HCT116 (cell line): ENCODE results near the gene KCNK16. TPM values are rescaled to one million over a fixed set of nuclear protein-coding genes. Genes with fewer than 3 reads are reported as not detected.

Experiments used
- ATAC-seq: fragments of 200-7000 bp; cut with Tn5 transposase; 2 replicates; pipeline ENCODE4 v1.9.1; 2020; ENCODE audit warnings: mild to moderate bottlenecking, moderate library complexity
- BruUV-seq: library from RNA; stranded (reverse); fragments of 400-500 nt; replicated peaks from 2 replicates; lab custom pipeline; 2021; lab: Mats Ljungman, UMichigan
- CTCF ChIA-PET: fragments of 300-600 bp; sonication (Branson Sonifier 250); formaldehyde crosslinking; loops from one replicate; lab custom pipeline; 2021; ENCODE audit warnings: antibody characterized with exemption; lab: Charles Lee
- POLR2A ChIA-PET: fragments of 300-600, 350-600 bp; sonication (Branson Sonifier 250); formaldehyde crosslinking; loops from one replicate; lab custom pipeline; 2021; ENCODE audit warnings: antibody characterized with exemption; lab: Charles Lee
- RAD21 ChIA-PET, 2 experiments: fragments of 300-600 bp; sonication (Branson Sonifier 250); formaldehyde crosslinking; loops; one replicate each; lab custom pipeline; 2023; ENCODE audit warnings: low total read pairs in 2 of 2; ENCODE audit not compliant: uncharacterized antibody in 2 of 2, unreplicated experiment in 2 of 2, low non-redundant PET in 1 of 2; lab: Charles Lee
- DNase-seq: peaks from one replicate; pipeline ENCODE4 v3.0.0-alpha.2; 2010; ENCODE audit warnings: low read depth, low spot score
- H2AFZ ChIP-seq: fragments of 200-600 bp; shearing (Covaris generic), sonication (generic); 2 replicates; pipeline ENCODE4 v1.6.1; 2017; ENCODE audit warnings: low read depth, mixed run types, mixed read lengths, antibody characterized with exemption, low read length; ENCODE audit not compliant: poor library complexity, severe bottlenecking
- H3K27ac ChIP-seq: 2 replicates; pipeline ENCODE4 v1.5.1; 2012; ENCODE audit warnings: low read depth, low read length
- H3K27me3 ChIP-seq: fragments of 200-600 bp; sonication (generic); 2 replicates; pipeline ENCODE4 v1.6.1; 2016; ENCODE audit warnings: mixed run types, low read length, mixed read lengths; ENCODE audit not compliant: insufficient read depth
- H3K36me3 ChIP-seq, 2 experiments: fragments of 200-500 bp in 1 of 2; fragments of 200-600 bp in 1 of 2; sonication (Bioruptor generic) in 1 of 2; sonication (generic) in 1 of 2; 2 replicates each; pipeline versions ENCODE4 v1.5.1 to v1.6.1; 2014 to 2016; ENCODE audit warnings: low read length in 2 of 2, inconsistent platforms in 1 of 2, mixed read lengths in 1 of 2, mixed run types in 1 of 2; ENCODE audit not compliant: insufficient read depth in 2 of 2, control insufficient read depth in 1 of 2
- H3K4me1 ChIP-seq, 2 experiments: fragments of 200-600 bp in 1 of 2; sonication (generic) in 1 of 2; 2 replicates each; pipeline versions ENCODE4 v1.5.1 to v1.6.1; 2012 to 2017; ENCODE audit warnings: low read length in 2 of 2, inconsistent platforms in 1 of 2, mild to moderate bottlenecking in 1 of 2, mixed read lengths in 1 of 2, mixed run types in 1 of 2, moderate library complexity in 1 of 2; ENCODE audit not compliant: insufficient read depth in 2 of 2, control insufficient read depth in 1 of 2
- H3K4me2 ChIP-seq: fragments of 200-600 bp; sonication (generic); 2 replicates; pipeline ENCODE4 v1.6.1; 2017; ENCODE audit warnings: mixed run types, low read length, mixed read lengths
- H3K4me3 ChIP-seq, 2 experiments: fragments of 200-600 bp in 1 of 2; sonication (generic) in 1 of 2; replicated peaks in 1 of 2; 2 replicates each; pipeline ENCODE4 v1.5.1; 2011 to 2016; ENCODE audit warnings: low read length in 2 of 2, control low read depth in 1 of 2, low read depth in 1 of 2, mild to moderate bottlenecking in 1 of 2, mixed read lengths in 1 of 2, mixed run types in 1 of 2
- H3K79me2 ChIP-seq: fragments of 200-600 bp; sonication (generic); 2 replicates; pipeline ENCODE4 v1.6.1; 2017; ENCODE audit warnings: mild to moderate bottlenecking, mixed run types, low read length, moderate library complexity, mixed read lengths; ENCODE audit not compliant: insufficient read depth
- H3K9ac ChIP-seq: fragments of 200-600 bp; sonication (generic); 2 replicates; pipeline ENCODE4 v1.6.1; 2016; ENCODE audit warnings: low read length, mixed read lengths
- H3K9me2 ChIP-seq: fragments of 200-600 bp; sonication (generic), shearing (Covaris generic); 2 replicates; pipeline ENCODE4 v1.6.1; 2017; ENCODE audit warnings: mixed run types, mild to moderate bottlenecking, moderate library complexity; ENCODE audit not compliant: insufficient read depth
- H3K9me3 ChIP-seq, 2 experiments: fragments of 200-500 bp in 1 of 2; fragments of 200-600 bp in 1 of 2; sonication (Bioruptor generic) in 1 of 2; sonication (generic) in 1 of 2; 2 replicates each; pipeline ENCODE4 v1.6.1; 2014 to 2017; ENCODE audit warnings: low read length in 2 of 2, mixed read lengths in 2 of 2, inconsistent platforms in 1 of 2, low read depth in 1 of 2, mild to moderate bottlenecking in 1 of 2, mixed run types in 1 of 2, moderate library complexity in 1 of 2; ENCODE audit not compliant: control insufficient read depth in 1 of 2, insufficient read depth in 1 of 2
- H4K20me1 ChIP-seq: fragments of 200-600 bp; sonication (generic), shearing (Covaris generic); 2 replicates; pipeline ENCODE4 v1.6.1; 2017; ENCODE audit warnings: mixed run types, mild to moderate bottlenecking, moderate library complexity; ENCODE audit not compliant: insufficient read depth
- EGR1 ChIP-seq: IDR thresholded peaks from 2 replicates; pipeline ENCODE4 v1.6.1; 2012; ENCODE audit warnings: low read depth
- EZH2 ChIP-seq: fragments of 200-600 bp; sonication (generic); IDR thresholded peaks from 2 replicates; pipeline ENCODE4 v1.6.1; 2017; ENCODE audit warnings: antibody characterized with exemption, mixed run types
- EZH2phosphoT487 ChIP-seq: fragments of 200-600 bp; IDR thresholded peaks from 2 replicates; pipeline ENCODE4 v1.6.1; 2018; ENCODE audit warnings: antibody characterized with exemption, borderline replicate concordance
- JUND ChIP-seq: IDR thresholded peaks from 2 replicates; pipeline ENCODE4 v1.6.1; 2012
- POLR2AphosphoS5 ChIP-seq: IDR thresholded peaks from 2 replicates; pipeline ENCODE4 v1.6.1; 2011; ENCODE audit warnings: mild to moderate bottlenecking, low read depth, low read length, moderate library complexity
- RAD21 ChIP-seq: IDR thresholded peaks from 2 replicates; pipeline ENCODE4 v1.6.1; 2012; ENCODE audit warnings: low read depth, mild to moderate bottlenecking
- SIN3A ChIP-seq: IDR thresholded peaks from 2 replicates; pipeline ENCODE4 v1.6.1; 2012; ENCODE audit warnings: low read depth
- SP1 ChIP-seq: IDR thresholded peaks from 2 replicates; pipeline ENCODE4 v1.6.1; 2012; ENCODE audit warnings: low read depth
- TCF7L2 ChIP-seq: IDR thresholded peaks from 2 replicates; pipeline ENCODE4 v1.7.0; 2011; ENCODE audit warnings: borderline replicate concordance, inconsistent platforms; ENCODE audit not compliant: insufficient read depth, insufficient read length; ENCODE audit errors: extremely low read depth
- intact Hi-C: fragments of 100-400 bp; cut with micrococcal nuclease; formaldehyde crosslinking; loops from 2 replicates; pipeline ENCODE4 v1.10.0; 2022
- total RNA-seq: library from RNA; stranded (reverse); gene quantifications from one replicate; pipeline ENCODE4 v1.2.1, GENCODE V29; 2021; ENCODE audit not compliant: unreplicated experiment
- TF ChIP-seq, protein P1 (sequence below): IDR thresholded peaks from 2 replicates; pipeline ENCODE4 v1.6.1; 2012; ENCODE audit warnings: low read depth
- TF ChIP-seq, protein P2 (sequence below): IDR thresholded peaks from 2 replicates; pipeline ENCODE4 v1.6.1; 2011; ENCODE audit warnings: mild to moderate bottlenecking, low read length, moderate library complexity; ENCODE audit not compliant: insufficient replicate concordance; ENCODE audit errors: extremely low read depth
- TF ChIP-seq, protein P3 (sequence below): IDR thresholded peaks from 2 replicates; pipeline ENCODE4 v1.6.1; 2012

KCNK16 gene
- total RNA-seq, 1 experiment from 2014 or later = not detected

DNA sequence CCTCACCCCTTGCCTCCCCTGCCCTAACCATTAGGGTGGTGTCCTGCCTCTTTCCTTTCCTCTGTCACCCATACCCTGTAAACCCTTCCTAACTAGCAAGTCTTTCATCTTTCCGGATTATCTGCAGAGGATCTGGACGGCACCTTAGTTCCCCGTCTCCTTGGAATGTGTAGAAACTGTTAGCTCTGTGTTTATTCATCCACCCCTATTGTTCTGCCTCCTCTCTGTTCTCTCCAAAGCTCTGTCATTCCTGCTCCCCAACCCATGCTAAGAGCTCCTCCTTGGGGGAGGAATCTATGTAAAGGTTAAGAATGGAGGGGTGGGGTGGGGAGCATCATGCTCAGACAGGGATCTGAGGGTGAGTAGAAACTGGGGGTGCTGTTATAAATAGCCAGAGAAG lies 53.8 kb downstream of the KCNK16 start:
- Histone ChIP-seq H3K9me2 (no peaks in the 10 kb centered on the region), H3K9me3 (no peaks in the 10 kb centered on the region), H3K9ac (no peak overlapping the region), H3K4me3 (no peak overlapping the region), H3K27ac (no peak overlapping the region), H3K4me1 (no peaks in the 10 kb centered on the region), H2AFZ (no peak overlapping the region), H3K27me3 (no peaks in the 10 kb centered on the region), H4K20me1 (no peaks in the 10 kb centered on the region), H3K36me3 (no peaks in the 10 kb centered on the region), H3K4me2 (no peak overlapping the region), H3K79me2 (no peaks in the 10 kb centered on the region)
- ChIA-PET POLR2A (no interaction called here), RAD21 (no interaction called here), CTCF (no interaction called here)
- intact Hi-C loops = no loop called here
- DNase-seq = no peak
- BruUV-seq = no TSS peak
- ATAC-seq = no peak
- TF ChIP-seq, protein P1, sequence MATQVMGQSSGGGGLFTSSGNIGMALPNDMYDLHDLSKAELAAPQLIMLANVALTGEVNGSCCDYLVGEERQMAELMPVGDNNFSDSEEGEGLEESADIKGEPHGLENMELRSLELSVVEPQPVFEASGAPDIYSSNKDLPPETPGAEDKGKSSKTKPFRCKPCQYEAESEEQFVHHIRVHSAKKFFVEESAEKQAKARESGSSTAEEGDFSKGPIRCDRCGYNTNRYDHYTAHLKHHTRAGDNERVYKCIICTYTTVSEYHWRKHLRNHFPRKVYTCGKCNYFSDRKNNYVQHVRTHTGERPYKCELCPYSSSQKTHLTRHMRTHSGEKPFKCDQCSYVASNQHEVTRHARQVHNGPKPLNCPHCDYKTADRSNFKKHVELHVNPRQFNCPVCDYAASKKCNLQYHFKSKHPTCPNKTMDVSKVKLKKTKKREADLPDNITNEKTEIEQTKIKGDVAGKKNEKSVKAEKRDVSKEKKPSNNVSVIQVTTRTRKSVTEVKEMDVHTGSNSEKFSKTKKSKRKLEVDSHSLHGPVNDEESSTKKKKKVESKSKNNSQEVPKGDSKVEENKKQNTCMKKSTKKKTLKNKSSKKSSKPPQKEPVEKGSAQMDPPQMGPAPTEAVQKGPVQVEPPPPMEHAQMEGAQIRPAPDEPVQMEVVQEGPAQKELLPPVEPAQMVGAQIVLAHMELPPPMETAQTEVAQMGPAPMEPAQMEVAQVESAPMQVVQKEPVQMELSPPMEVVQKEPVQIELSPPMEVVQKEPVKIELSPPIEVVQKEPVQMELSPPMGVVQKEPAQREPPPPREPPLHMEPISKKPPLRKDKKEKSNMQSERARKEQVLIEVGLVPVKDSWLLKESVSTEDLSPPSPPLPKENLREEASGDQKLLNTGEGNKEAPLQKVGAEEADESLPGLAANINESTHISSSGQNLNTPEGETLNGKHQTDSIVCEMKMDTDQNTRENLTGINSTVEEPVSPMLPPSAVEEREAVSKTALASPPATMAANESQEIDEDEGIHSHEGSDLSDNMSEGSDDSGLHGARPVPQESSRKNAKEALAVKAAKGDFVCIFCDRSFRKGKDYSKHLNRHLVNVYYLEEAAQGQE = no peak
- TF ChIP-seq POLR2AphosphoS5 = no peak
- TF ChIP-seq, protein P2, sequence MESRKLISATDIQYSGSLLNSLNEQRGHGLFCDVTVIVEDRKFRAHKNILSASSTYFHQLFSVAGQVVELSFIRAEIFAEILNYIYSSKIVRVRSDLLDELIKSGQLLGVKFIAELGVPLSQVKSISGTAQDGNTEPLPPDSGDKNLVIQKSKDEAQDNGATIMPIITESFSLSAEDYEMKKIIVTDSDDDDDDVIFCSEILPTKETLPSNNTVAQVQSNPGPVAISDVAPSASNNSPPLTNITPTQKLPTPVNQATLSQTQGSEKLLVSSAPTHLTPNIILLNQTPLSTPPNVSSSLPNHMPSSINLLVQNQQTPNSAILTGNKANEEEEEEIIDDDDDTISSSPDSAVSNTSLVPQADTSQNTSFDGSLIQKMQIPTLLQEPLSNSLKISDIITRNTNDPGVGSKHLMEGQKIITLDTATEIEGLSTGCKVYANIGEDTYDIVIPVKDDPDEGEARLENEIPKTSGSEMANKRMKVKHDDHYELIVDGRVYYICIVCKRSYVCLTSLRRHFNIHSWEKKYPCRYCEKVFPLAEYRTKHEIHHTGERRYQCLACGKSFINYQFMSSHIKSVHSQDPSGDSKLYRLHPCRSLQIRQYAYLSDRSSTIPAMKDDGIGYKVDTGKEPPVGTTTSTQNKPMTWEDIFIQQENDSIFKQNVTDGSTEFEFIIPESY = no peak
- TF ChIP-seq EGR1 = no peak
- no peak for TF ChIP-seq JUND
- no peak for TF ChIP-seq EZH2
- TF ChIP-seq, protein P3, sequence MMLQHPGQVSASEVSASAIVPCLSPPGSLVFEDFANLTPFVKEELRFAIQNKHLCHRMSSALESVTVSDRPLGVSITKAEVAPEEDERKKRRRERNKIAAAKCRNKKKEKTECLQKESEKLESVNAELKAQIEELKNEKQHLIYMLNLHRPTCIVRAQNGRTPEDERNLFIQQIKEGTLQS = no peak
- no peak for TF ChIP-seq EZH2phosphoT487
- no peak for TF ChIP-seq TCF7L2
- no peak for TF ChIP-seq RAD21
- TF ChIP-seq SP1 = no peak
- no peak for TF ChIP-seq SIN3A
